Stimulated activated CD8-positive, alpha-beta memory T cell treated with anti-CD3 and anti-CD28 coated beads, Interleukin-2, amount 100 ng/mL, for 48 hours (primary cell): Measurements from ENCODE around the gene CLCA4.

Experiments used
- DNase-seq, 2 donors: peaks; one replicate each; pipeline ENCODE4 v3.0.0-alpha.2; 2020; ENCODE audit warnings: low read depth in 2 of 2

Gene CLCA4

DNA sequence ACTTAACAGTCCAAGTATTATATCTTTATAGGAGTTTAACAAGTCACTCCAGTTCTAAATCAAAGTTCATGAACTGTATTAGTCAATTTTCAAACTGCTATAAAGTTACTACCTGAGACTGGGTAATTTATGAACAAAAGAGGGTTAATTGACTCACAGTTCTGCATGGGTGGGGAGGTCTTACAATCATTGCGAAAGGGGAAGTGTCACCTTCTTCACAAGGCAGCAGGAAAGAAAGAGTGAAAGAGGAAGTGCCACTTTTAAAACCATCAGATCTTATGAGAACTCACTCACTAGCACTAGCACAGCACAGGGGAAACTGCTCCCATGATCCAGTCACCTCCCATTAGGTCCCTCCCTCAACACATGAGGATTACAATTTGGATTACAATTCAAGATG lies 70.0 kb downstream of the CLCA4 start:
- DNase-seq, result no peak

DNA sequence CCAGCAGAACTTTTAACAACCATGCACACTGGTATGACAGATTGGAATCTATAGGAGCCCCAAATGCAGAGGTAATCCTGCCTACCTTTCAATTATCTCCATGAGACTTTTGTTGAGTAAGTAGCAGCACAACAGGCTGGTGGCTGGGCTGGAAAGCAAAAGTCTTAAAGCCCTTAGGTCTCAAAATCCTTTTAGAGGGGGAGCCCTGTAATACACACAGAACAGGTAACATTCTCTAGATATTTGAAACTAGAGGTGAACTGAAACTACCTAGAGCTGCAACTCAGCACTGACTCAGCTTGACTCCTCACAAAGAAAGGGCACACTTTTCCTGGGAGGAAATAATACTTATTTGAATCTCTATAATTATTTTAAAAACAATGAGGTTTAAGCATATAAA lies 71.5 kb downstream of the CLCA4 start:
- DNase-seq, result no peak

DNA sequence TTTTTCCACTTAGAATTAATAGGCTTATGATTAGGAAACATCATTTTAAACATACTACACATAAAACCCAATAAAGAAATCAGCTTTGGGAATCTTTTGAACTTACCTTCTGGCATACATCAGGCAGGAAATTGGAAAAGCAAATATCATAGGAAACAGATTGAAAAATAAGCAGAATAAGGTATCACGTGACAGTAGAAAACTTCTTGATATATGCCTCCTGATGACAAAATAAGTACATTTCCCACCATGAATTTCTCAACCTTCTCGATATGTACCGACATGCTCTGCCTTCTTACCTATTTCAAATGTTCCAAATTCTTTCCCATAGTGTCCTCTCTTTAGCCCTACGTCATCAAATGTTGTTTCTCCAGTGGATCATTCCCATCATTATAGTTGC lies 72.4 kb downstream of the CLCA4 start:
- DNase-seq, result no peak

DNA sequence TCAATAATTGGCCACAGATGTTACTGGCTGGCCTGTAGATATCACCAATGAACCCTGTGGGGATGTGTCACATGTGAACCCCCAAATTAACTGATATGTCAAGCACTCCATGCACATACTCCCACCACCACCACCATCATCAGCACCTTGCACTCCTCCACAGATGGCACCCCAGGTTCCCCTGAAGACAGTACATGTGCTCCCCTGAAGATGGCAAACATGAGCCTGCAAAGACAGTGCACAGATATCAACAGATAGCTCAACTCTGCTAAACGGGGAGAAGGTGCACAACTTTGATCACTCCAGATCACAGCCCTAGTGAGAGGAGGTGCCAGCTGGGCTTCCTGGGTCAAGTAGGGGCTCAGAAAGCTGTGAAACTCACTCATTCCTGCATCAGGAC lies 74.4 kb downstream of the CLCA4 start:
- no peak for DNase-seq
